Muscle layer of colon (tissue), 2 donors: ENCODE measurements around the gene RBM4.
A peak's percentile ranks its signal among the peaks of the same experiment; 100 is the strongest.
"Not testable (repeated sequence)": the region's sequence is repeated elsewhere in the genome, so short reads cannot be mapped to it uniquely, and the experiment has no call there.

Experiments
- H3K27ac ChIP-seq: one replicate; pipeline ENCODE4 v1.7.0; 2013; ENCODE audit warnings: low read depth, mild to moderate bottlenecking, low read length, moderate library complexity
- H3K27me3 ChIP-seq, 2 donors: one replicate each; pipeline ENCODE4 v1.7.0; 2013; ENCODE audit warnings: low read length in 2 of 2, mild to moderate bottlenecking in 2 of 2; ENCODE audit not compliant: insufficient read depth in 2 of 2, control insufficient read depth in 1 of 2
- H3K36me3 ChIP-seq: one replicate; pipeline ENCODE4 v1.7.0; 2013; ENCODE audit warnings: mild to moderate bottlenecking, low read length; ENCODE audit not compliant: insufficient read depth
- H3K4me1 ChIP-seq: one replicate; pipeline ENCODE4 v1.7.0; 2013; ENCODE audit warnings: mild to moderate bottlenecking, low read length; ENCODE audit not compliant: insufficient read depth
- H3K4me3 ChIP-seq, 2 donors: one replicate each; pipeline ENCODE4 v1.7.0; 2013; ENCODE audit warnings: low read length in 2 of 2, low read depth in 1 of 2, mild to moderate bottlenecking in 1 of 2, moderate library complexity in 1 of 2
- H3K9ac ChIP-seq: one replicate; pipeline ENCODE4 v1.7.0; 2013; ENCODE audit warnings: low read length
- H3K9me3 ChIP-seq: one replicate; pipeline ENCODE4 v1.7.0; 2013; ENCODE audit warnings: mild to moderate bottlenecking, low read length
- donor health status: abdominal sarcoma.
- donor health status: Adenocarcinoma of cecum.

Gene RBM4, protein sequence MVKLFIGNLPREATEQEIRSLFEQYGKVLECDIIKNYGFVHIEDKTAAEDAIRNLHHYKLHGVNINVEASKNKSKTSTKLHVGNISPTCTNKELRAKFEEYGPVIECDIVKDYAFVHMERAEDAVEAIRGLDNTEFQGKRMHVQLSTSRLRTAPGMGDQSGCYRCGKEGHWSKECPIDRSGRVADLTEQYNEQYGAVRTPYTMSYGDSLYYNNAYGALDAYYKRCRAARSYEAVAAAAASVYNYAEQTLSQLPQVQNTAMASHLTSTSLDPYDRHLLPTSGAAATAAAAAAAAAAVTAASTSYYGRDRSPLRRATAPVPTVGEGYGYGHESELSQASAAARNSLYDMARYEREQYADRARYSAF

DNA sequence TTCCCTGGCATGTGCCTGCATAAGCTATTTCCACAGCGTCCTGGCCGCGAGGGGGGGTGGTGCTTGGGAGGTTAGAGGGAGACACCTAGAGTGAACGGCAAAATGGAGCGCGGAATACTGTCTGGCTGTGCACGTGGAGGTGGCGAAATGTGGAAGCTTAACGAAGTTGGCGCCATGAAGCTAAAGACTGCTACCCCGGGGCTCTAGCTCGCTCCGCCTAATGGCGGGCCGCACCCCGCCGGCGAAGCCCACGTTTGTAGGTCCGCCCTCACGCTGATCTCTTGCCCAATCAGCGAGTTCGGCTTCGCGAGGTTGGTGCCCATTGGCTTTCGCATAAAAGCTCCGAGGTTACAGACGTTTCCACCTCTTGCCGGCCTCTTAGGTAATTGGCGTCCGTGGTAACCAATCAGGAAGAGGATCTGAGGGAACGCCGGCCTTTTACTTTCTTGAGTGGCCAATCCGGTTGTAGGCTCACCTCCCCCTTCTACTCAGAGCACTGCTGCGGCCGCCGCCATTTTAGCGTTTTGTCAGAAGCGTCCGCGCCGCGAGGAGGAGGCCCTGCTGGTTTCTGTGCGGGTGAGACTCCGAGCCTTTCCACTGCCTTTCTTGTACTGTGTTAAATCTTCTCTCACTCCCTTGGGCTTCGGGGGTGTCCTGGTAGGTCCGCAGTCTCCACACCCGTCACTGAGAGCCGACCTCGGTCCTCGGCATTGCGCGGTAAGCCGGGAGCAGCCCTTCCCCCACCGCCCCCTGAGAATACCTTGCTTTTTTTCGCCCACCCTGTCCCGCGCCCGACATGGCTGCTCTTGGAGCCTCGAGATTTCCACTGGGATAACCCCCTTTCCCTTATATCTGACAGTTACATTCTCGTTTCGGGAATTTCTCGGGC is at the start of gene RBM4:
TSS of gene RBM4 (plus strand) at position 527 of the 889 bp plus-strand sequence. CDS start 1,009 bp downstream, outside the sequence.
- no peaks in the 10 kb centered on the region for H3K9me3 ChIP-seq
- H3K27ac ChIP-seq = peak within 1 kb of the TSS; percentile 84
- H3K4me3 ChIP-seq = peak within 1 kb of the TSS; percentile 47 to 98
- H3K27me3 ChIP-seq = no peaks in the 10 kb centered on the region
- H3K9ac ChIP-seq = peak within 1 kb of the TSS; percentile 81
- peaks cover 35% of the 10 kb centered on the region for H3K36me3 ChIP-seq
- H3K4me1 ChIP-seq = peaks cover 61% of the 10 kb centered on the region

DNA sequence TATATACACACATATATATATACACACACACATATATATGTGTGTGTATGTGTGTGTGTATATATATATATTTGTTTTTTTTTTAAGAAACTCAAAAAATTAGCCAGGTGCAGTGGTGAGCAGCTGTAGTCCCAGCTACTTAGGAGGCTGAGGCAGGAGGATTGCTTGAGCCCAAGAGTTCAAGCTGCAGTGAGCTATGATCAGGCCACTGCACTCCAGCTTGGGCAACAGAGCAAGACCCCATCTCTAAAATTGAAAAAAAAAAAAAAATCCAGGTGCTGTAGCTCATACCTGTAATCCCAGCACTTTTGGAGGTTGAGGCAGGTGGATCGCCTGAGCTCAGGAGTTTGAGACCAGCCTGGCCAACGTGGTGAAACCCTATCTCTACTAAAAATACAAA is 49.2 kb upstream of the RBM4 start:
- H3K27ac ChIP-seq, H3K27me3 ChIP-seq, H3K9ac ChIP-seq, H3K4me3 ChIP-seq, H3K9me3 ChIP-seq, H3K36me3 ChIP-seq: not testable (repeated sequence)
- H3K4me1 ChIP-seq = peaks cover 19% of the 10 kb centered on the region

DNA sequence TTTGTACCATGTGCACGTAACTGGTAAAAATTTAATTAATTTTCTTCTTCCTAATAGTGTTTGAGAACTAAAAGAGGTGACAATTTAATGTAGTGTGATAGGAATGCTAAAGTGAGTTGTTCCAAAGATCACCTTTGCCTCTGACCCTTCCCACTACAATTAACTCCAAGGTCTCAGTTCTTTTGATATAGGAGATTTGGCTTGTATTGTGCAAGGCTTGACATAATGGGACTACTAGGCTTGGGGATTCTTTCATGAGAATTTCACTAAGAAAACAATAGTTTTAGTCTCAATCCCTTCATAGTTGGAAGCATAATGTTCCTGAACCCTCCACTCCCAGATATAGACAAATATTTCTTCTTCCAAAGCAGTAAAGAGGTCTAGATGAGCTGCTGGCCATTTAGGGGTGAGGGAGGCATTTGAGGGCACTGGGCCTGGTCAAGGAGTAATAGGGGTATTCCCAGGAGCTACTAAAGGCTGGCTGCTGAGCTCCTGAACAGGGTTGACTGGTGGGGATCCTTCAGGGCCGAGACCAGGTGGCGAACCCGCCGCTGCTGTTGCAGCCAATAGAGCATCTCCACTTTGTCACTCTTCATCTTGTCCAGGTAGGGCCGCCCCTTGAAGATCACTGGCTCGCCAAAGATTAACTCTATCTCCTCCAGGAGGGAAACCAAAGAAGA is 48.4 kb upstream of the RBM4 start:
- Histone ChIP-seq H3K9me3 (no peaks in the 10 kb centered on the region), H3K36me3 (no peaks in the 10 kb centered on the region), H3K4me1 (peaks cover 27% of the 10 kb centered on the region), H3K27ac (no peak overlapping the region), H3K9ac (no peak overlapping the region), H3K4me3 (no peak overlapping the region), H3K27me3 (no peaks in the 10 kb centered on the region)

DNA sequence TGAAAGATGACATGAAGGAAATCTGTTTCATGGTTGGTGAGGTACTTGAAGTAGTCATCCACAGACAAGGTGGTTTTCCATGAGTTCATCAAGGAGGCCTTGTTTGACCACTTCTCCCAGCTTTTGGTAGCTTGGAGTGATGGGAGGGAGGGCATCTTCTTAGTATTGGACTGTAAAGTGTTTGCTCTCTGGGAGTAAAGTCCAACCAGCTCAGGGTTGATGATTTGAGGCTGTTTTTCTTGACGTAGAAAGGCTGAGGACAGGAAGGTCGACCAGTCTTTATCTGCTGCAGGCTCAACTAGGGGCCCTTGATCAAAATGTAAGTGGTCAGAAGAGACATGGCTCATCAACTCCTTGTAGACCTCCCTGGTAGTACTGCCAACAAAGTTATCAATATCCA is 47.3 kb upstream of the RBM4 start:
- Histone ChIP-seq H3K36me3 (no peaks in the 10 kb centered on the region), H3K4me3 (no peak overlapping the region), H3K27me3 (no peaks in the 10 kb centered on the region), H3K4me1 (peaks cover 37% of the 10 kb centered on the region), H3K9ac (no peak overlapping the region), H3K27ac (no peak overlapping the region), H3K9me3 (no peaks in the 10 kb centered on the region)

DNA sequence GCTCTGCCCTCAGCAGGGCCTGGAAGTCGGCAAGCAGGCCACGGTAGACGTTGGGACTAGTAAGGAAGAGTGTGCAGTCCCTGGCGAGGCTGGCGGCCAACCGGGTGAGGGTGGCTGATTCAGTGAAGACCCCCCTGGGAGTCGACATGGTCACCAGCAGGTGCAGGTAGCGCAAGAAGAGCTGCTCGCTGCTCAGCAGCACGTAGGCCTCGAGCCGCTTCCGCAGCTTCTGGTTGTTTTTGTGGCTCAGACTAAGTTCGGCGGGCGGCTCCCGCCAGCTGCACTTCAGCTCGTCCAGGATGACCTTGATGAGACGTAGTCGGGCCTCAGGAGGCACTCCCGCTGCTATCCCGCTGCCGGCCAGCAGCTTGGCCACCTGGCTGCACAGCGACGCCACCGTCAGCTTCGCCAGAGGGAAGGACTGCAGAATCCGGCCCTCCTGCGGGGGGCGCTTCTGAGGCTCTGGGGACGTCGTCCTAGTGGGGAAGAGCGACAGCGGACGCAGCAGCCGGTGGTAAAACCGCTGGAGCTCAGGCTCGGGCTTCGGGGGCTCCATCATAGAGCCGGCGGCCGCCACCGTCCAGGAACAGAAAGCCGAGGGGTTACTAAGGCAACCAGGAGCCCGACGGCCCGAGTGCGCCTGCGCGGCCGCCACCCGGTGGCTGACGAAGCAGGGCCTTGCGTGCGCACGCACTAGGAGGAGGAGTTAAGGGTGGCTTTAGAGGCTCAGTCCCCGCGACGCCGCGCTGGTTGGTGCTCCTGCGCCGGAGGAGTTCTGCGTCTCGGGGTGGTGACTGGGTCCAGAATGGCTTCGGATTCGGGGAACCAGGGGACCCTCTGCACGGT is 45.8 kb upstream of the RBM4 start, which contains the start of the genes CCDC87 and CCS:
TSS of gene CCDC87 (minus strand) at position 607 of the 846 bp plus-strand sequence. CDS start at position 559, 48 bp downstream.
TSS of gene CCS (plus strand) at position 729 of the 846 bp plus-strand sequence. CDS start at position 806, 77 bp downstream.
- H3K9ac ChIP-seq = peak within 1 kb of the TSS; percentile 95
- H3K9me3 ChIP-seq = no peaks in the 10 kb centered on the region
- H3K36me3 ChIP-seq = no peaks in the 10 kb centered on the region
- H3K27me3 ChIP-seq = no peaks in the 10 kb centered on the region
- H3K4me3 ChIP-seq = peak within 1 kb of the TSS; percentile 53 to 97
- H3K4me1 ChIP-seq = peaks cover 37% of the 10 kb centered on the region
- H3K27ac ChIP-seq = peak within 1 kb of the TSS; percentile 88

DNA sequence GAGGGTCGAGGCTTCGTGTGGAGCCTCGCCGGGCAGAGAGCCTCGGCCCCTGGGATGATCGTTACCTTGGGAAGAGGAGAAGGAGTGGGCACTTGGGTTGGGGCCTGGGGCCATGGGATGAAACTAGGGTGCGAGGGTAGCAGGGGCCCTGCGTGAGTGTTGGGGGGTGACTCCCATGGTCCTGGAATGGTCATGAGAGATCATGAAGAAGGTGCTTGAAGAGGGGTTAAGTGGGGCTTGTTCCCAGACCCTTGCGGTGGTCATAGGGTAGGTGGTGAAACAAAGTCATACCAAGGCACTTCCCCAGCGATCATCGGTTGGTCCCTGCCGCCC is 45.2 kb upstream of the RBM4 start:
- Histone ChIP-seq H3K9me3 (no peaks in the 10 kb centered on the region), H3K4me3 (peak overlapping the region; percentile 53 to 97), H3K27ac (peak overlapping the region; percentile 88), H3K4me1 (peaks cover 37% of the 10 kb centered on the region), H3K36me3 (no peaks in the 10 kb centered on the region), H3K9ac (peak overlapping the region; percentile 95), H3K27me3 (no peaks in the 10 kb centered on the region)

DNA sequence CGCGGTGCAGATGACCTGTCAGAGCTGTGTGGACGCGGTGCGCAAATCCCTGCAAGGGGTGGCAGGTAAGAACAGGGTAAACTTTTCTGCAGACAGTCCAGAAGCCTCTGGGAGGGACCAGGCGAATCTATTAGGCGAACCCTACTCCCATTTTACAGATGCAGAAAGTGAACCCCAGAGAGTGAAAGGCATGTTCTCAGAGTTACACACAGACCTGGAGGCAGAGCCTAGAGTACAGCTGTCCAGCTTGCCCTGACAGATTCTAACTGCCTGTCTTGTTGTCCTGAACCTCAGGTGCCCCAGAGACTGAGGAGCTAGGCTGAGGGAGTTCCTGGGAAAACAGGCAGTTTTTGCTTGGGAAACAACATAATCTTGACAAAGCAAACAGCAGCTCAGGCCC is 44.9 kb upstream of the RBM4 start:
- peaks cover 37% of the 10 kb centered on the region for H3K4me1 ChIP-seq
- peak overlapping the region; percentile 88 for H3K27ac ChIP-seq
- H3K9me3 ChIP-seq = no peaks in the 10 kb centered on the region
- H3K27me3 ChIP-seq = no peaks in the 10 kb centered on the region
- peak overlapping the region; percentile 95 for H3K9ac ChIP-seq
- H3K4me3 ChIP-seq = peak overlapping the region; percentile 53 to 97
- no peaks in the 10 kb centered on the region for H3K36me3 ChIP-seq

DNA sequence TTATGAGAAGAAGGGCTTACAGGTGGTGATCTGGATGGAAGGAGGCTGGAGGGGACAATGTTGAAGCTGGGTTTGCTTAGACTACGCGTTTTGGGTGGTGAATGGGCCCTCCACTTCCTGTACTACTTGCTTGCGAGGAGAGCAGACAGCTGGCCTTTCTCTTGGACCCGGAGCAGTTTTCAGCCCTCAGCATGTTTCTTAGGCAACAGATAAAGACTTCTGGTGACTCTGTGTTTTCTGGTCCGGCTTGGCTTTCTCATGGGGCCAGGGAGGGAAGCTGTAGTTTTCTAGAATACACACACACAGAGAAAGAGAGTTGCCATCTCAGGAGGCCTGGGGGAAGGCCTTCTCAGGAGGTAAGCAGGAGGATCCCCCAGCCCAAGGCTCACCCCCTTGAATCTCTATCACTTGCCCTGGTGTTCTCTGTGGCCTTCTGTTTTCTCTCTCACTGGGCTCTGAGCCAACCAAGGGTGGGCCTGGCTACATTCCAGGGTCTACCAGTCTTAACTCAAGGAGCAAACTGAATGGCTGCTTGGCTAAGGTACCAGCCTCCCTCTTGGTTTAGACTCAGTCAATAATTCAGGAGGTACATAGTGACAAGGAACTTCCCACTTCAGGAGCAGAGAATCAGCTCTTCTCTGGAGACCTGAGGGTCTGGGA is 43.1 kb upstream of the RBM4 start:
- Histone ChIP-seq H3K4me3 (peak overlapping the region in 1 of 2 donors; percentile 15), H3K36me3 (peaks cover 16% of the 10 kb centered on the region), H3K4me1 (peaks cover 37% of the 10 kb centered on the region), H3K27ac (no peak overlapping the region), H3K9me3 (no peaks in the 10 kb centered on the region), H3K9ac (no peak overlapping the region), H3K27me3 (no peaks in the 10 kb centered on the region)

DNA sequence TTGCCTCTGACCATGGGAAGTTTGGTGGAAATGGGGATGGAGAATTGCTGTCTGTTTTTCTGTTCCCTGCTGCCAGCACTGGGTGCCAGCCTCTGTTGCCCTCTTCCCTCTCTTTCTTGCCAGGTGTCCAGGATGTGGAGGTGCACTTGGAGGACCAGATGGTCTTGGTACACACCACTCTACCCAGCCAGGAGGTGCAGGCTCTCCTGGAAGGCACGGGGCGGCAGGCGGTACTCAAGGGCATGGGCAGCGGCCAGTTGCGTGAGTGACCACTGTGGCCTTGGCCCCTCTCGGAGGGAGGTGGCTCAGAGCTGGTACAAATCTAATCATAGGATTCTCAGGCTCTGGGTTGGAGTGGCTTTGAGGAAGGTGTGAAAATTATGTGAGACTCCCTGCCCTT is 39.5 kb upstream of the RBM4 start:
- H3K4me3 ChIP-seq = no peak overlapping the region
- H3K27ac ChIP-seq = no peak overlapping the region
- no peaks in the 10 kb centered on the region for H3K27me3 ChIP-seq
- H3K9ac ChIP-seq = no peak overlapping the region
- H3K9me3 ChIP-seq = no peaks in the 10 kb centered on the region
- peaks cover 31% of the 10 kb centered on the region for H3K4me1 ChIP-seq
- H3K36me3 ChIP-seq = peaks cover 35% of the 10 kb centered on the region

DNA sequence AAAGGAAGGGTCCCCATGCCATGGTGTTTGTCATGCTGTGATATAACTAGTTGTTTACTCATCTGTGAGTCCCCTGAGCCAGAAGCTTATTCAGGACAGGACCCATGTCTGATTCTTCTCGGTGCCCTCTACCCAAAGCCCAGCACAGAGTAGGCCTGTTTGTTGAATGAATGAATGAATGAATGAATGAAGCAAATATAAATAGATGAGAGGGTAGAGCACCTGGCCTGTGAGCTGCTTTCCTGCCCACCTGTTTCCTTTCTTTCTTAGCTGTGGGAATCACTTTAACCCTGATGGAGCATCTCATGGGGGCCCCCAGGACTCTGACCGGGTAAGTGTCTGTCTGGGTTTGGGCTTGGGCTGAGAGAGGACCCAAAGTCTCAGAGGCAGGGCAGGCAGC is 38.3 kb upstream of the RBM4 start:
- H3K27ac ChIP-seq = no peak overlapping the region

More for the DNA sequence above, 38.3 kb upstream of the RBM4 start:
- no peak overlapping the region for H3K9ac ChIP-seq
- H3K27me3 ChIP-seq = no peaks in the 10 kb centered on the region
- H3K36me3 ChIP-seq = peaks cover 46% of the 10 kb centered on the region
- no peaks in the 10 kb centered on the region for H3K9me3 ChIP-seq
- H3K4me1 ChIP-seq = peaks cover 18% of the 10 kb centered on the region
- no peak overlapping the region for H3K4me3 ChIP-seq
